RPMI7951 (cell line): ENCODE measurements around the gene TWIST1. TPM values are rescaled to one million over a fixed set of nuclear protein-coding genes. Genes with fewer than 3 reads are reported as not detected.

Source experiments
- DNase-seq: peaks from one replicate; pipeline ENCODE4 v3.0.0-alpha.2; 2012; ENCODE audit warnings: low read depth
- total RNA-seq: library from RNA; depleted of rRNA; stranded (reverse); fragments of >200 nt; shearing (Covaris generic); gene quantifications from 2 replicates; pipeline ENCODE4 v1.2.3, GENCODE V29; 2014; rRNA removed

The TWIST1 gene
- total RNA-seq, 1 experiment from 2014 or later = 32.0 TPM

DNA sequence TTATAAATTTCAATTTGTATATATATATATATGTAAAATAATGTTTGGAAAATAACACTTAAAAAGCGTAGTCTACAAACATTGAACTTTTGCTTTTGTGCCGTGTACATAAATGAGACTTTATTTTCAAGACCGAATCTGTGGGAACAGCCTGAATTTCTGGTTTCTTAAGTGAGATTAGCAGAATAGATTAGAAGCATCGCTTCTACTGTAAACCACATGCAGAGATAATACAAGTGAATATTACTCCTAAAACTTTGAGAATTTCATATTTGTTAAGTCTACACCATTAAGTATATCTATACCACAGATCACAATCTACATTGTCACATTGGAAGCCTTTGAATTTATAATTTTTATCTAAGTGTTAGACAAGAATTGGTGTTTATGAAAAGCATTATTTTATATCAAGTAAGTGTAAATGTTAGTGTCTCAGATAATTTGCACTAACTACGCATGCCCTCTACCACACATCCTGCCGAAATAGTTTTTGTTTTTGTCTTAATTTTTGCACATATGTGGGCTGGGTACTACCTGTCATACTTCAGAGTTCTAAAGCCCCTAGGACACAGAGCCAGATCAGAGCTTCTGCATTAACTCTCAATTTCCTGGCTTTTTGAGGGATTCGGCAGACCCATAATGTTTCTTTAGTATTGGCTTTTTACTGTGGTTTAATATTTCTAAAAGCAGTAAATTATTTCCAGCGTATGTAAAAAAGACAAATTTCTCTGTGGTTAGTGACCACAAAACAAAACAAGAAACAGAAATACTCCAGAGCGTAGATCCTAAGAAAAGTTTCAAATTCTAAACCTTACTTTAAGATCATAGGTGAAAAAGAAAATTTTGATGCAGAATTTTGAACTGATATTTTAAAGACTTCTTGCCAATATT lies 20.0 kb downstream of the TWIST1 start:
- DNase-seq = no peak

GRCh38 chr7:19095353-19095860 lies 22.0 kb downstream of the TWIST1 start:
- DNase-seq = no peak

DNA sequence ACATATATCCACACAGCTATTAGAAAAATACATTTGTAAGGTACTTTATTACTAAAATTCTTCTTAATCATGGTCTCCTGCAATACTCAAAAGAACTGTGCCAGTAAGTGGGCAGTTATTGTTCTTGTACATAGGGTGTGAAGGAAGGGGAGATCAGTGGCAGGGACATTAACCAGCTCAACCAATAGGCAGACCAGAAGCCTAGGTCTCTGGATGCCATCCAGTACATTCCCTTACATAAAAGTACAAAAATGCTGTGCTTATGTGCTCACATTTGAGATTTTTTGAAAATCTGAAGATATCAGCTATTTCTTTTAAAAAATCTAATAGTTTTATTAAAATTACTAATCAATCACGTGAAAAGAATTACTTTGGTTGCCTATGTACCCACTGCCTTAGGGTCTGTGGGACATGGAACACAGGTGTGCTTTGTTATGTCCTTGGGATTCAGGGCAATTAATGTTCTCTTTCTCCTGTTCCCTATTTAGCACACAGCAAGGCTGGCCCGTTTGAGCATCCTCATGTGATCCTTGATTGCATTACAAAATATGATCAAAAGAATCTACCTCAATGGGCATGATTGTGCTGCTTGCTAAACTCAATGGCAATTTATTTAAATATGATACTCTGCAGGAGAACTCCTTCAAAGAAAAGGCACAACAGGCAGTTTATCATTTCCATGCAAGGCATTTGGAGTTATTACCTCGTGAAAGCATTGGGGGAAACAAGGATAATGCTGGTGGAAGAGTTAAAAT lies 22.7 kb downstream of the TWIST1 start:
- no peak for DNase-seq

- no peak for DNase-seq
Observed at GRCh38 chr7:19094138-19094537, 23.3 kb downstream of the TWIST1 start.

DNA sequence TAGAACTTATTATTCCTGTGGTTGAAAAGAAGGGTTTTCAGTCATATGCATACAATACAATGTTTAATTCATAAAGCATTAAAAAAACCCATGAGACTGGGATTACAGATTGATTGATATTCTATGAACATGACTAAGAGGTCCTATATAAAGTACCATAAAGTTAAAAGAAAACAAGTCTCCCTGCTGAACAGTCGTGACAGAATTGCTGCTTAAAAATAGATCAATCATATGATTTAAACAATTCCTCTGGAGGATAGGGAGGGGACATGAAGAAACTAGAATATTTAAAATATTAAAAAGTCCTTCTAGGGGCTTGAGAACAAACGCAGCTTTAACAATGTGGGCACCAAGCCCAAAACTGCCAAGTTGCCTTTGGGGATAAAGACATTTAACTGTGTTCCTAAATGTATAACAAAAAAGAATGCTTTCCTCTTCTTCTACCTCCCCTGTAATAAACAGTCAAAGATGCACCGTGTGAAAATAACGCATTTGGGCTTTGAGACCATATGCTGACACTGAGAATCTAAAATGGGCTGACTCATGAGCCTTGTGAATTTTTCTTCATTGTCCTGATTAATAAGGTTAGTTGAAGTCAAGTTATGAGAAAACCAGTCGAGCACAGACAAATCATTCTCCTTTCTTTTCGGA lies 25.8 kb downstream of the TWIST1 start:
- no peak for DNase-seq

GRCh38 chr7:19090526-19090925 lies 26.9 kb downstream of the TWIST1 start:
- no peak for DNase-seq

DNA sequence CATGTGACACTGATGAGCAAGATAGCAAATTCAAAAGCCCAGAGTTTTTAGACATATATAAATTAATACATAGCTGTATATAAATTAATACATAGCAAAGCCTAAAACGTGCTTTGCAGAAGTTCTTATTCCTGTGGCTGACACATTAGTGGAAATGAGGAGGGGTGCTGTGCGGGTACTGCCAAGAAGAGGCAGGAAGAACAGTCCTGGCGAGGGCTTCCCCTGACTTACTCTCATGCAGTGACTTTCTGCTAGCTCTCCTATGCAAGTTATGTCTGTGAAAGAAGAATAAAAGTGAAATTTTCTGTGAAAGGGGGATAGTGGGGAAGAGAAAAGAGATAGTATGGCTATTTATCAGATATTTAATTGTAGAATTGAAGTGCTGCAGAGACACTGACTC lies 27.6 kb downstream of the TWIST1 start:
- DNase-seq = no peak

- no peak for DNase-seq
Observed at GRCh38 chr7:19089378-19089777, 28.1 kb downstream of the TWIST1 start.

- no peak for DNase-seq
Observed at GRCh38 chr7:19080093-19080492, 37.3 kb downstream of the TWIST1 start.

DNA sequence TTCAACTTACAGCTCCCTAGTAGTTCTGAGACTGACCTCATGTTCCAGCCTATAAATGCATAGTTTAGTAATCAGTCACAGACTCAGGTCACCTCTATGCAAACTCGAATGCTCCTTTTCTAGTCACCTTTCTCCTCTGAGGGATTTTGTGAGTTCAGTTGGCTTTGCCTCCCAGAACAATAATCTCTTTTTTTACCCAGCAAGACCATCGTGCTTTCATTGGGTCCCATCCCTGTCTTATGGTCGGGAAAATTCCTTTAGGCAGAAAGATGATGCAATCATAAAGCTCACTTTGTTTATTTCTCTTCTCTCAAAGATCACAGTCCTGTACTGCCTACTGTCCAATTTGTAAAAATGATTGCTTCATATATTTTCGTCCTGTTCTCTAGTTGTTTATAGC lies 38.4 kb downstream of the TWIST1 start:
- peak; percentile 71 for DNase-seq

- DNase-seq = peak; percentile 44
Observed at GRCh38 chr7:19069842-19070241, 47.6 kb downstream of the TWIST1 start.

DNA sequence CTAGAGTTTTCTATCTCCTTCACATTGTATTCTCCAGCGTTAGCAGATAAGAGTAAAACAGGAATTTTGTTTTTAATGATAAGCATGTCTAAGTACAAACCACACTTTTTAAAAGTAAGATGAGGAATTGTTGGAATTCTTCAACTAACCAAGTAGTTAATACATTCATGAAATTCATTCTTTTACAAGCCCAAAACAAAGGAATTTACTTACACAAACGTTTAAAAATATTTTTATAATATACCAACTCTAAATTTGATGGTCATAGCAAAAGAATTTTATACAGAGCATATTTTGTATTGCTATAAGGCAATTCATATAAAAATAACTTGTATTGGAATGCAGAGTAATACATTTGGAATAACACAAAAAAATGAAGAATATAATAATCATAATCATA lies 51.3 kb downstream of the TWIST1 start:
- no peak for DNase-seq

Other genes with a start within 250 kb of the TWIST1 start
- not detected in 2 replicates for gene FERD3L, start 27.8 kb upstream of the TWIST1 start, total RNA-seq